ENCODE measurements around the gene AMN1. TPM values are rescaled to one million over a fixed set of nuclear protein-coding genes. Genes with fewer than 3 reads are reported as not detected.
A peak's percentile ranks its signal among the peaks of the same experiment; 100 is the strongest.

AMN1 gene
- total and polyA plus RNA-seq, 2 of the 13 experiments (the other 11 are each of a cell fraction or from before 2014, with no cell fraction given), result 7.5 to 26.5 TPM

GRCh38 chr12:31773223-31773750 is 44.5 kb upstream of the AMN1 start (continued):
- TF ChIP-seq PRDM15 (CRISPR knock-in tag; IDR thresholded peaks at IDR 0.05) (no peak), ZNF777 (CRISPR knock-in tag; IDR thresholded peaks at IDR 0.05) (no peak), ZNF83 (CRISPR knock-in tag; IDR thresholded peaks at IDR 0.05; ENCODE audit: borderline replicate concordance) (no peak), ZNF160 (CRISPR knock-in tag; IDR thresholded peaks at IDR 0.05) (no peak), MEF2D (CRISPR knock-in tag; IDR thresholded peaks at IDR 0.05) (peak; percentile 96), ZNF574 (CRISPR knock-in tag; IDR thresholded peaks at IDR 0.05) (peak; percentile 64), ZNF234 (CRISPR knock-in tag; conservative IDR thresholded peaks at IDR 0.05) (no peak), ZNF577 (CRISPR knock-in tag; IDR thresholded peaks at IDR 0.05; ENCODE audit: borderline replicate concordance, low read depth) (no peak), LBX2 (CRISPR knock-in tag; IDR thresholded peaks at IDR 0.05; ENCODE audit: borderline replicate concordance) (no peak), FOXC1 (CRISPR knock-in tag; IDR thresholded peaks at IDR 0.05; ENCODE audit: borderline replicate concordance) (peak; percentile 56; the same call in 1 of the 2 replicates), ZSCAN30 (CRISPR knock-in tag; IDR thresholded peaks at IDR 0.05) (no peak), RNF2 (conservative IDR thresholded peaks at IDR 0.05; ENCODE audit: low read depth) (no peak), ZNF773 (CRISPR knock-in tag; IDR thresholded peaks at IDR 0.05; ENCODE audit: borderline replicate concordance) (no peak), ZBTB42 (CRISPR knock-in tag; IDR thresholded peaks at IDR 0.05) (no peak), REPIN1 (CRISPR knock-in tag; IDR thresholded peaks at IDR 0.05; ENCODE audit: borderline replicate concordance, low read depth) (peak; percentile 94), STAG1 (CRISPR knock-in tag; IDR thresholded peaks at IDR 0.05) (peak; percentile 33), SIX4 (CRISPR knock-in tag; IDR thresholded peaks at IDR 0.05) (peak; percentile 79; the same call in 1 of the 2 replicates), ZNF597 (CRISPR knock-in tag; IDR thresholded peaks at IDR 0.05) (no peak), NPAS2 (CRISPR knock-in tag; IDR thresholded peaks at IDR 0.05; ENCODE audit: borderline replicate concordance) (no peak), ZNF7 (CRISPR knock-in tag; IDR thresholded peaks at IDR 0.05) (peak; percentile 73; the same call in 1 of the 2 replicates), ZBTB21 (CRISPR knock-in tag; IDR thresholded peaks at IDR 0.05) (no peak), ZNF331 (CRISPR knock-in tag; IDR thresholded peaks at IDR 0.05) (peak; percentile 78; the same call in 1 of the 2 replicates), ZSCAN31 (CRISPR knock-in tag; IDR thresholded peaks at IDR 0.05; ENCODE audit: low read depth) (no peak), GTF3A (CRISPR knock-in tag; conservative IDR thresholded peaks at IDR 0.05) (no peak)

All from HepG2 (cell line).